Adrenal gland (tissue), 12 donors: ENCODE results near the gene SHC1. TPM values are rescaled to one million over a fixed set of nuclear protein-coding genes. Genes with fewer than 3 reads are reported as not detected.

Experiments used
- DNase-seq, 7 donors: peaks; one replicate each; pipeline ENCODE4 v3.0.0-alpha.2; 2019 to 2020
- H3K27ac ChIP-seq, 5 donors: fragments of 200-600 bp; sonication (generic) in 4 of 5; 1 replicate in 3 of 5; 2 replicates in 2 of 5; pipeline versions ENCODE4 v1.5.1 to v1.8.0; 2016 to 2020; ENCODE audit warnings: mild to moderate bottlenecking in 1 of 5
- H3K27me3 ChIP-seq: fragments of 200-600 bp; 2 replicates; pipeline ENCODE4 v1.8.0; 2021
- H3K36me3 ChIP-seq, 2 donors: fragments of 200-600 bp; replicated peaks in 1 of 2; 1 replicate in 1 of 2; 2 replicates in 1 of 2; pipeline versions ENCODE4 v1.5.1 to v1.8.0; 2018 to 2022
- H3K4me1 ChIP-seq, 2 donors: fragments of 200-600 bp; replicated peaks in 1 of 2; 1 replicate in 1 of 2; 2 replicates in 1 of 2; pipeline versions ENCODE4 v1.5.1 to v1.8.0; 2018 to 2021
- H3K4me3 ChIP-seq, 4 donors: fragments of 200-600 bp; sonication (generic) in 3 of 4; one replicate each; pipeline ENCODE4 v1.5.1; 2016 to 2018
- H3K9me3 ChIP-seq, 3 donors: fragments of 200-600 bp; sonication (generic) in 1 of 3; replicated peaks in 1 of 3; 1 replicate in 2 of 3; 2 replicates in 1 of 3; pipeline versions ENCODE4 v1.5.1 to v1.8.0; 2016 to 2021
- POLR2A ChIP-seq, 2 donors: fragments of 450-650 bp; IDR thresholded peaks; one replicate each; pipeline ENCODE4 v1.6.1; 2017; ENCODE audit warnings: antibody characterized with exemption in 2 of 2, mild to moderate bottlenecking in 2 of 2, moderate library complexity in 1 of 2
- WGBS, 4 donors: extraction: QIAGEN DNeasy Blood & Tissue Kit in 2 of 4; methylation state at CpG; one replicate each; pipeline versions ENCODE4 v1.1.5 to v1.1.7; 2013 to 2017; 5-methylcytosine and 5-hydroxymethylcytosine counted together
- intact Hi-C, 2 donors: fragments of 100-400 bp; cut with DNase I; formaldehyde crosslinking; loops; one replicate each; pipeline versions ENCODE4 v1.14.1 to v1.15.0; 2022 to 2023
- polyA plus RNA-seq, 3 donors: library from polyadenylated mRNA; stranded (reverse); fragments of 200-250 nt in 2 of 3; fragments of 350-450 nt in 1 of 3; fragmentation: Illumina TruSeq in 1 of 3; extraction: RNeasy Lipid Tissue Mini Kit (QIAGEN cat#74804) in 1 of 3; gene quantifications; one replicate each; pipeline ENCODE4 v1.2.3, GENCODE V29; 2013 to 2014
- total RNA-seq, 9 donors: library from RNA; depleted of rRNA in 4 of 9; stranded (reverse); fragments of >200 nt in 4 of 9; fragments of 120-200 nt in 1 of 9; fragmentation: NEBNext Ultra II Directional in 1 of 9; extraction: Animal tissue kit (Norgen Biotek cat#: 25700) in 1 of 9; gene quantifications; one replicate each; pipeline versions ENCODE4 v1.1.0 to v1.2.4, GENCODE V29; 2013 to 2023
- TF ChIP-seq, protein P1 (sequence below), 6 experiments: fragments of 450-650 bp in 4 of 6; fragments of 200-600 bp in 2 of 6; sonication (generic) in 1 of 6; IDR thresholded peaks; 1 replicate in 5 of 6; 2 replicates in 1 of 6; pipeline versions ENCODE4 v1.5.1 to v1.8.0; 2016 to 2021; ENCODE audit warnings: antibody characterized with exemption in 6 of 6, mild to moderate bottlenecking in 2 of 6, moderate library complexity in 1 of 6
- donor health status: healthy with polysubstance abuse.
- donor health status: Bipolar disorder and iron deficiency.
- donor health status: DM: yes; HTN: yes; CAD: no.
- donor health status: DM: no; HTN: no; CAD: no.
- donor health status: DM: no; HTN: no; CAD: no.
- donor health status: DM: yes; HTN: yes; CAD: no.

The SHC1 gene
- total and polyA plus RNA-seq, 12 donors: 80.3 to 260 (median 146) TPM

DNA sequence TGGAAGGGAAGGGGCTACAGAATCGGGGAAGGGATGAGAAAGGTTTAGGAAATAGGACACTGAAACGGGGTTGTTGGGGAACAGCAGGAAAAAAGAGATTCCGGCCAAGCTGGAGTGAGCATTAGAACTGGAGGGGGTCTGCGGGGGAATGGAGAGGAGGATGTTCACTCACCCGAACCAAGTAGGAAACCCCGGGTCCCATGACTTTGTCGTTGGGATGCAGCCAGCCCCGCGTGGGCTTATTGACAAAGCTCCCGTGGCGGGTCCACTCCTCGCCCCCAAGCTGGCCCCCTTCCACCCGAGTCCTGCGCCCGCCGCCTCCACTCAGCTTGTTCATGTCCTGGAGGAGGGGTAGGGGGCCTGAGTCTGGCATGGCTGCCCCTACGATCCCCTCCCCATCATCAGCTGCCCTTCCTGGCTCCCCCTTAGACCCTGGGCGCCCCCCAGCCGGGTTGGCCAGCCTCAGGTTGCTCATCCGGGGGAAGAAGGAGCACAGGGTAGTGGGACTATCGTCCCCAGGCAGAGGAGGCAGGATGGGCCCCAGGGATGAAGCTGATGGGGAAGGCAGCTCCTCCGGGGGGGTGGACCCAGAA is 591 bp downstream of the SHC1 start:
- Histone ChIP-seq H3K27ac (peak overlapping the region; percentile 93 to 100 (median 99)), H3K27me3 (no peaks in the 10 kb centered on the region), H3K9me3 (no peaks in the 10 kb centered on the region), H3K36me3 (peaks cover 0 to 34% of the 10 kb centered on the region in 2 donors), H3K4me1 (peaks cover 35 to 50% of the 10 kb centered on the region in 2 donors), H3K4me3 (peak overlapping the region in 3 of 4 donors; percentile 7 to 75 (median 8))
- no peak for TF ChIP-seq POLR2A (IDR thresholded peaks at IDR 0.05)
- TF ChIP-seq, protein P1, sequence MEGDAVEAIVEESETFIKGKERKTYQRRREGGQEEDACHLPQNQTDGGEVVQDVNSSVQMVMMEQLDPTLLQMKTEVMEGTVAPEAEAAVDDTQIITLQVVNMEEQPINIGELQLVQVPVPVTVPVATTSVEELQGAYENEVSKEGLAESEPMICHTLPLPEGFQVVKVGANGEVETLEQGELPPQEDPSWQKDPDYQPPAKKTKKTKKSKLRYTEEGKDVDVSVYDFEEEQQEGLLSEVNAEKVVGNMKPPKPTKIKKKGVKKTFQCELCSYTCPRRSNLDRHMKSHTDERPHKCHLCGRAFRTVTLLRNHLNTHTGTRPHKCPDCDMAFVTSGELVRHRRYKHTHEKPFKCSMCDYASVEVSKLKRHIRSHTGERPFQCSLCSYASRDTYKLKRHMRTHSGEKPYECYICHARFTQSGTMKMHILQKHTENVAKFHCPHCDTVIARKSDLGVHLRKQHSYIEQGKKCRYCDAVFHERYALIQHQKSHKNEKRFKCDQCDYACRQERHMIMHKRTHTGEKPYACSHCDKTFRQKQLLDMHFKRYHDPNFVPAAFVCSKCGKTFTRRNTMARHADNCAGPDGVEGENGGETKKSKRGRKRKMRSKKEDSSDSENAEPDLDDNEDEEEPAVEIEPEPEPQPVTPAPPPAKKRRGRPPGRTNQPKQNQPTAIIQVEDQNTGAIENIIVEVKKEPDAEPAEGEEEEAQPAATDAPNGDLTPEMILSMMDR (IDR thresholded peaks at IDR 0.05): no peak
- peak in 4 of 7 donors; percentile 48 to 59 (median 54) for DNase-seq
- WGBS, 4 donors: 23 to 31% (median 27%) methylated on average over 11 to 22 of the region's 22 CpGs
- intact Hi-C loops: loop anchor here in 1 of 2 donors (5.0 kb wide), 1 partner anchor 32 kb away; the partner anchor contains the start of gene ZBTB7B

DNA sequence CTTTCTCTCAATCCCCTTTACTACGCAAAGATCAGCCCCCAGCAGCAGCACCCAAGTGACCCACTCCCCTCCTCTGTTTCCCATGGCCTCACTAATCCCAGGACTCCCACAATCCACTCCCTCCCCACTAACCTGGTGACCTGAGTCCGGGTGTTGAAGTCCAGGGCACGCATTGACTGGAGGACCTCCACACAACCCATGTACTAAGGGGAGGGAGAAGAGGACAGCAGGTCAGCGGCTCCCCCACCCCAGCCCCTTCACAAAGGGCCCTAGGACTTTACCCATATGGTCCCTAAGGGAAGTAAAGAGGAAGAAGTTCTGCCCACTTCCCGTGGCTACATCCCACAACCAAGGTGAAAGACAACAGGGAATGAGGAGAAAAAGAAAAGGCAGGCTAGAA is 1.3 kb downstream of the SHC1 start:
- WGBS, 4 donors: 40 to 73% (median 59%) methylated on average over 5 of the region's 5 CpGs
- DNase-seq: no peak
- peak overlapping the region in 1 of 4 donors; percentile 75 for H3K4me3 ChIP-seq
- H3K4me1 ChIP-seq: peaks cover 35 to 50% of the 10 kb centered on the region in 2 donors
- TF ChIP-seq, protein P1 (IDR thresholded peaks at IDR 0.05): no peak
- no peak for TF ChIP-seq POLR2A (IDR thresholded peaks at IDR 0.05)
- peak overlapping the region in 4 of 5 donors; percentile 33 to 100 (median 84) for H3K27ac ChIP-seq
- intact Hi-C loops: loop anchor here in 1 of 2 donors (5.0 kb wide), 1 partner anchor 33 kb away; the partner anchor contains the start of gene ZBTB7B
- no peaks in the 10 kb centered on the region for H3K9me3 ChIP-seq
- peaks cover 0 to 42% of the 10 kb centered on the region in 2 donors for H3K36me3 ChIP-seq
- H3K27me3 ChIP-seq: no peaks in the 10 kb centered on the region

DNA sequence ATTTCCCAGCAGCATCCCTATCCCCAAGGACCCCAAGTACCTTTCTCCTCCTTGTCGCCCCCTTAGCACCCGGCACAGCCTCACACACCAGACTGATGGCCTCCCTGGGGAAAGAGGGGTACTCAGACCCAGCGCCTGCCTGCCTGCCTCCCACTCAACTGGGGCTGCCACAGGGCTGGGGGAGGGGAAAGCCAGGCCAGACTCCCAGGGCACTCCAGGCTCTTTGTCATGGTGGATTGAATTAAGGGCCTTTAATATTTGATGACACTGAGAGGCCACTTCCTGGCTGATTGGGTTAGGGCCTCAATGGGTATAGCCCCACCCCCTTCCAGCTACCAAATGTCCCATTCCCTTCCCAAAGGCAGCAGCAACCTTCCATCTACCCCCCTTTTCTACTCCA is 1.8 kb downstream of the SHC1 start:
- H3K4me3 ChIP-seq: peak overlapping the region in 1 of 4 donors; percentile 75
- no peak for DNase-seq
- peaks cover 35 to 50% of the 10 kb centered on the region in 2 donors for H3K4me1 ChIP-seq
- peaks cover 0 to 47% of the 10 kb centered on the region in 2 donors for H3K36me3 ChIP-seq
- H3K27ac ChIP-seq: peak overlapping the region in 4 of 5 donors; percentile 23 to 100 (median 52)
- WGBS, 4 donors: 75 to 91% (median 77%) methylated on average over 2 to 3 of the region's 3 CpGs
- intact Hi-C loops: loop anchor here in 1 of 2 donors (5.0 kb wide), 1 partner anchor 34 kb away; the partner anchor contains the start of gene ZBTB7B
- TF ChIP-seq, protein P1 (IDR thresholded peaks at IDR 0.05): no peak
- TF ChIP-seq POLR2A (IDR thresholded peaks at IDR 0.05): no peak
- H3K27me3 ChIP-seq: no peaks in the 10 kb centered on the region
- H3K9me3 ChIP-seq: no peaks in the 10 kb centered on the region

DNA sequence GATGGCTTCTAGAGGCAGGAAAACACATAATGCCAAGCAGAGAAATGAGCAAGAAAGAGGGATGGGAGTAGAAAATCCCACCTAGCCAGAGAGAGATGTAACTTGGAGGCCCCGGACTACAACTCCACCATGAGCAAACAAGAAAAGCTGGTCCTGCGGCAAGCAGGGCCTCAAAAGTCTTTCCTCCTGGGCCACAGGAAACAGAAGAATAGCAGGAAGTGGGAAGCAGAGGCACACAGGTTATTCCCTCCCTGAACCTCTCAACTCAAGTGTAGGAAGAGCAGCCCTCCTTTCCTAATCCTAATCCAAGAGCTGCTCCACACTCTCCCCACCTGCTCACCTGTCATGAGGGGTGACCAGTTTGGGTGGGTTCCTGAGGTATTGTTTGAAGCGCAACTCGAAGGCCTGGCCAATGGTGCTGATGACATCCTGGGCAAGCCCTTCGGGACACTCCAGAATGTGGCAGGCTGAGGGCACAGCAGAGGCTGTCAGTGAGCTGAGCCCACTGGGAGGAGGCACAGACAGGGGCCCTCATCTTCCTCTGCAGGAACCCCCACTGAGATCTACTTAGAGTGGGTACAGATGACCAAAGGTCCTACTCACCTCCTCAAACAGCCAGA is 3.1 kb downstream of the SHC1 start:
- WGBS, 4 donors: 74 to 86% (median 82%) methylated on average over 3 to 5 of the region's 5 CpGs
- intact Hi-C loops: loop anchor here in 1 of 2 donors (5.0 kb wide), 1 partner anchor 35 kb away; the partner anchor contains the start of gene ZBTB7B
- no peak for TF ChIP-seq POLR2A (IDR thresholded peaks at IDR 0.05)
- TF ChIP-seq, protein P1 (IDR thresholded peaks at IDR 0.05): no peak
- Histone ChIP-seq H3K27me3 (no peaks in the 10 kb centered on the region), H3K27ac (peak overlapping the region in 2 of 5 donors; percentile 70 to 100), H3K4me3 (no peak overlapping the region), H3K9me3 (no peaks in the 10 kb centered on the region), H3K36me3 (peaks cover 0 to 60% of the 10 kb centered on the region in 2 donors), H3K4me1 (peaks cover 35 to 51% of the 10 kb centered on the region in 2 donors)
- no peak for DNase-seq
